ENCODE data around the gene TNRC6C. TPM values are rescaled to one million over a fixed set of nuclear protein-coding genes. Genes with fewer than 3 reads are reported as not detected.
A peak's percentile ranks its signal among the peaks of the same experiment; 100 is the strongest.
"Not testable (repeated sequence)": the region's sequence is repeated elsewhere in the genome, so short reads cannot be mapped to it uniquely, and the experiment has no call there.

TNRC6C gene
- total RNA-seq, 1 donor from 2014 or later: 20.9 TPM

DNA sequence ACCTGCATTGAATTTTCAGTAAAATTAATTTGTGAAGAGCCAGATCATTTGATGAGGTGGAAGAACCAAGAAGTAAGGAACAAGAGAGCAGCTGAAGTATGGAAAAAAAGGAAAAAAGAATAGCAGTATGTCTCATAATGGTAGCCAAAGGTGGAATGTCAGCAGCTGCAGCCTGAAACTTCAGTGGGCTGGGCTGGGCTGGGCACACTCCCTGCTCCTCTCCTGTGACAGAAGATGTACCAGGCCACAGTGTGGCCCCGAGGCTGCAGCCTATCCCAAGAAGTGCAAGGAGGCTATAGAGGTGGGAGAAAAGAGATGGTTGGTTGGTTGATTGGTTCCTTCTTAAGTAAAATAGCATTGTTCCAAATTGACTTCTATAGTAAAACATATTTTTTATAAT lies 84.5 kb downstream of the TNRC6C start:
- no peak for DNase-seq

DNA sequence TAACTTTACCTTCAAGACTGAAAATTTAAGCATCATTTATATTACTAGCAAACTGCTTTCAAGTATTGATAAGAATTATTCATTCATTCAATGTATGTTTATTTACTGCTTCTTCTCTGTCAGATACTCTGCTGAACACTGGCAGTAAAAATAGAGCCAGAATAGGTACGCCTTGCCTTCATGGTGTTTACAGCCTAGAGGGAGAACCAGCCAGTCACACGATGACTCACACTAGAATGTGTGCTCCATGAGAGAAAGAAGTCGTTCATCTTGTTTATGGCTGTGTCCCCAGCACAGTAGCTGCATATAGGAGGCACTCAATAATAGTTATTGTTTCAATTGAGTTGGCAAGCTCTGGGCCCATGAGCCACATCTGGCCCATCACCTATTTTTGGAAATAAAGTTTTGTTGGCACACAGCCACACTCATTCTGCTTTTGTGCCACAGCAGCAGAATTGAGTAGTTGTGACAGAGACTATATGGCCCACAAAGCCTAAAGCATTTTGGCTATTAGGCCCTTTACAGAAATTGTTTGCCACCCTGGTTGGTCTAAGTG lies 85.9 kb downstream of the TNRC6C start:
- no peak for DNase-seq

DNA sequence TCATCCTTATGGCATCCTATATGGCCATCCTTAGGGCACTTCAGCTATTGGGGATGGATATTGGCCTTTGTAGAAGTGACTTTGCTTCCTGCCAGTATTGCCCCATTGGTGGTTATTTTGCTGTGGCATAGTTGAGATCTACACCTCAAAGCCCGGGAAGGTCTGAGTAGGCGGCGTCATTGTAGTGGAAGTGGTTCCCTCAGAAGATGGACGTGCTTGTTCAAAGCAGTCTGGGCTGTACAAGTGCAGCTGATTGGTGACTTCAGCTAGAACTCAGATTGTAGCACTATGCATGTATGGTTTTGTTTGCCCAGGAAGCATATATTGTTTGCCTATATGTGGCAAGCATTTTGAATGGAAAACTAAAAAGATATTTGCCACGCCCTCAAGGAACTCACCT lies 86.8 kb downstream of the TNRC6C start:
- no peak for DNase-seq

DNA sequence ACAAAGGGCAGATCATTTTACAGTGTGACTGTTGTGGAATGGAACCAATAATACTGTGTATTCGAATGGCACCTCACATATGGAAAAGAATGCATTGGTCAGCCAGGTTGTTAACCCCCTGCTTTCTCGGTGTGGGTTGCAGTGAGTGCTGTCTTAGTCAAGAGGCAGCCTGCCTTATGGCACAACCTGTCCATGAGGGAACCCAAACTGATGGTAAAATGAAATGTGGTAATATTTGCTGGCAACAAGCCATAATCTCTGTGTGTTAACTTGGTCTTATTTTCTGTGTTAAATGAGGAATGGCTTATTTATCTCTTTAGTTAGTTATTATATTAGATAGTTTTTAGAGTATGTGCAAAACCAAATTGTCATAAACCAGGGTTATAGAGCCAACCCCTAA lies 88.4 kb downstream of the TNRC6C start:
- no peak for DNase-seq

DNA sequence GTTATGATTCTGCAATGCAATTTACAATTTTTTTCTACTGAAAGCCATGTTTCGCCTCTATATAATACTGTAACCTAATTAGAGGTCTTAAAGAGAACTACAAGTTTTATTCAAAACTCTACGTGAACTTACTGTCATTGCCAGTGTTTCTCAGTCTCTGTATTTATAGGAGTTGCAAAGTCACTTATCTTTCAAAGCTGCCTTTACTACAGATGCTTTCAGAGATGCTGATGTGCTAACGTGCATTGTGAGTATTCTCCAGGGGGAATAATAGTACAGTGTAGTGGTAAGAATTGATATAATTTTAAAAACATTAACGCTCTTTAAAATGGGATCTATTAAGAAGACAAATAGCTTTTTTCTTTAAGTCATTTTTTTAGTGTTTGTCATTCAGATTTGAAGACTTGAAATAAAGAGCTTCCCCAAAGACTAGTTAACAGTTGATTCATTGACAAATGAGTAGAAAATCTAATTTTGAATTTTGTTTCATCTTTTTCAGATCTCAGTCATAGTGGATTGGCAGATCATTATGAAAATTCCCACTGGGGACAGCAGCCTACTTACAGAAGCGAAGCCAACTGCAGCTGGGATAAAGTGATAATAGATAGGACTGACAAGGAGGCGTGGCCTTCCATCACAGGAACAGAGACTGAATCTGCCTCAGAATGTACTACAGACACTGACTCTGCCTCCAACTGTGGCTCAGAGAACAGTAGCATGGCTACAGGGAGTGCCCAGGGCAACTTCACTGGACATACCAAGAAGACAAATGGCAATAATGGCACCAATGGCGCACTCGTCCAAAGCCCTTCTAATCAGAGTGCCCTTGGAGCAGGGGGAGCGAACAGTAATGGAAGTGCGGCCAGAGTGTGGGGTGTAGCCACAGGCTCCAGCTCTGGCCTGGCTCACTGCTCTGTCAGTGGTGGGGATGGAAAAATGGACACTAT lies 90.1 kb downstream of the TNRC6C start:
- no peak for DNase-seq

DNA sequence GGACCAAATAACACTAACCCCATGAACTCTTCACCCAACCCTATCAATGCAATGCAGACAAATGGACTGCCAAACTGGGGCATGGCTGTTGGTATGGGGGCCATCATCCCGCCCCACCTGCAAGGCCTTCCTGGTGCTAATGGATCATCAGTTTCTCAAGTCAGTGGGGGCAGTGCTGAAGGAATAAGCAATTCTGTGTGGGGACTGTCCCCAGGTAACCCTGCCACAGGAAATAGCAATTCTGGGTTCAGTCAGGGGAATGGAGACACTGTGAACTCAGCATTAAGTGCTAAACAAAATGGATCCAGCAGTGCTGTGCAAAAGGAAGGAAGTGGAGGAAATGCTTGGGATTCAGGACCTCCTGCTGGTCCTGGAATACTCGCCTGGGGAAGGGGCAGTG lies 91.1 kb downstream of the TNRC6C start:
- no peak for DNase-seq

DNA sequence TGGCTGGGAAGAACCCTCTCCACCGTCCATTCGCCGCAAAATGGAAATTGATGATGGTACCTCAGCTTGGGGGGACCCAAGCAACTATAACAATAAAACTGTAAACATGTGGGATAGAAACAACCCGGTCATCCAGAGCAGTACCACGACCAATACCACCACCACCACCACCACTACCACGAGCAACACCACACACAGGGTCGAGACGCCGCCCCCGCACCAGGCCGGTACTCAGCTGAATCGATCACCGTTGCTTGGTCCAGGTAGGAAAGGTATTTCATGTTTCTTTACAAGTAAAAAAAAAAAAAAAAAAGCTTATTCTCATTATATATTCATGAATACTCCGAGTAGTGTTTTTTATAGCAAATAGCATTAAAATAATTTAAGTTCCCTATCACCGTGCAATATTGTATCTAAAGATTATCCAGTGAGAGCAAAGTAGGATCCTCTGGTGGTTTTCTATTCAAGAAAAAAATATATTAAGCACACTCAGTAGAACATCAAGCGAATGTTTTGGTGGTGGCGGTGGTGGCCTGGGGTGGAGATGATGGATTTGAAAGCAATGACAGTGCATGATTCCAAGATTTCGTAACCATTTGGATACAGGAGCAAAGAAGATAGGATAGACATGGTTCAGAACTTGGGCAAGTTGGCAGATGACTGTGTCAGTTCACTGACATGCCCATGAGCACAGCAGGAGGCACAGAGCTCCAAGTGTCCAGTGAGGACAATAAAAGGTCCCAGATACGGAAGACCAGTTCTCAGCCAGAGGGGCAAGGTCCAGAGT lies 92.9 kb downstream of the TNRC6C start:
- DNase-seq: no peak

DNA sequence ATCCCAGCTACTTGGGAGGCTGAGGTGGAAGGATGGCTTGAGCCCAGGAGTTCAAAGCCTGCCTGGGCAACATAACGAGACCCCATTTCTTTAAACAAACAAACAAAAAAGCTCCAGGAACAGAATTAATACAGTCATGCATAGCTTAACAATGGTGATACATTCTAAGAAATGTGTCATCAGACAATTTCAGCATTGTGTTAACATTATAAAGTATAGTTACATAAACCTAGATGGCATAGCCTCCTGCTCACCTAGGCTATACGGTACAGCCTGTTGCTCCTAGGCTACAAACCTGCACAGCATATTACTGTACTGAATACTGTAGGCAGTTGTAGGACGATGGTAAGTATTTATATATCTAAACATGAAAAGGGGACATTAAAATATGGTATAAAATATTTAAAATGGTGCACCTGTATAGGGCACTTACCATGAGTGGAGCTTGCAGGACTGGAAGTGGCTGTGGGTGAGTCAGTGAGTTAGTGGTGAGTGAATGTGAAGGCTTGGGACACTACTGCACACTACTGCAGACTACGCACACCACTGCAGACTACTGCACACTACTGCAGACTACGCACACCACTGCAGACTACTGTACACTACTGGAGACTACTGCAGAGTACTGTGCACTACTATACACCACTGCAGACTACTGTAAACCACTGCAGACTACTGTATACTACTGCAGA lies 95.4 kb downstream of the TNRC6C start:
- DNase-seq: no peak

DNA sequence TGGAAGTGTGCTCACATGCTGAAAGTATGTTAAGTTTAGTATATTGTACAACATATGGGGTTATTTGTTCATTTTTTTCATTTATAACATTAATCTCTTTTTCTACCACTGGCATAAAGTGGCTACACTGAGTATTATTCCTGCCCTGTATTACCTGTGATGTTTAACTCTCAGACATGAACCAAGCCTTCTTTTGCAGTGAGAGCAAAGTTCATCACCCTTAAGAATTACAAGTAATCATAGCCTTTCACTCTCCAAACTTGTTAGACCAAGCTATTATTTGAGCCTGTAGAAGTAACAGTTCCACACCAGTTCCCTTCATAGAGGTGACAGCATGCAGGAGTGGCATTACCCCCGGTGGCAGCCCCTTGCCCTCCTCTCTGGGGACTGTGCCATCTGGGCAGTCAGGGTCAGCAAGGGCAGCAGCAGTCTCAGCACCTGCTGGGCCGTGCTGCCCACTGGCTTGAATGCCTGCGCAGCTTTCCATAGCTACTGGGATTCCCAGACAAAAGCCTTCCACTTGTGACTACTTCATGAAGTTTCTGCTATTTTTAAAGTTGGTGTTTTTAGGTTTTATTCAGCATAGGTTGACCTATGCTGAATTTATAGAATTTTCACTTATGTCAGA lies 98.7 kb downstream of the TNRC6C start:
- DNase-seq: no peak

DNA sequence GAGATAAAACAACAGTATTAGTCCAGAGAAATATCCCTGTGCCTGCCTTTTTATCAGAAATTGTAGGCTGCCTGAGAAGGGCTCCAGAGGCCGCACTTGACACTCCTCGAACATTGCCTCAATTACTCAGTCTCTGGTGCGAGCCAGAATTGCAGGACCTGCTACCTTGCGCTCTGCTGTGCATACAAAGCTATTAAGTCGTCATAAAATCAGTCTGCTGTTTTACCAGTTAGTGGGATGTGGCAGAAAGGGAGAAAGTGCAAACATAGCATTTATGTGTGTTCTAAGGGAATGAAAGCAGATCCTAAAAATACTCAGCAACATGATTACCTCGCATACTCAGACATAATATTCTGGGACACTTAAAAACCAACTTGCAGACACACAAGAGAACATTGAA lies 99.5 kb downstream of the TNRC6C start:
- no peak for DNase-seq

DNA sequence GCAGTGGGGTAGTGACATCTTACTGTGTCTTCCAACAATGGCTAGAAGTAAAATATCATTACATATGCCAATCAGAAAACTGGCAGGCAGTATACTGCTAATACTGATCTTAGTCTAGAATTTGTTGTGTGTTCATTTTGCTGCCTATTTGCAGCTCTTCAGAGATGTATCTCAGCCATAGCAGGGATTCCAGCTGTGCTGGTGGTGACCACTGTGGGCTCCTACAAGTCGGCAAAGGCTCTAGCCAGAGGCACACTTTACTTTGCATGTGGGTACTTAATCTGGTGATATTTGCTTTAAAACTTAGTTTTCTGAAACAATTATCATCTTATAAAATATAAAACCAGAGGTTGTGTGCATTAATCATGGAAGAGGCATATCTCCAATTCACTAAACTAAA lies 100.1 kb downstream of the TNRC6C start:
- no peak for DNase-seq

DNA sequence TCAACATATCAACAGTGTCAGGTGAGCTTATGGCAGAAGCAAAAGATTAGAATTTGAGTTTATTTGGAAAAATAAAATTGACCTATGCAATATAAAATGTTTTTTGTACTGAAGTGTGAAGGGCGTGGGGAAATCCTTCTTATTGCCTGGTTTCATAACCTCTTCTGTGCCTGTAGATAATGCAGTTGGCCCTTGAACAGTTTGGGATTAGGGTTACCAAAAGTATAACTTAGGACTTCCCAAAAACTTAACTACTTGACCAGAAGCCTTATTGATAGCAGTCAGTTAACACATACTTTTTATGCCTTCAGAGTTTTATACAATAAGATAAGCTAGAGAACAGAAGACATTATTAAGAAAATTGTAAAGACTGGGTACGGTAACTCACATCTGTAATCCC lies 104.1 kb downstream of the TNRC6C start:
- no peak for DNase-seq

DNA sequence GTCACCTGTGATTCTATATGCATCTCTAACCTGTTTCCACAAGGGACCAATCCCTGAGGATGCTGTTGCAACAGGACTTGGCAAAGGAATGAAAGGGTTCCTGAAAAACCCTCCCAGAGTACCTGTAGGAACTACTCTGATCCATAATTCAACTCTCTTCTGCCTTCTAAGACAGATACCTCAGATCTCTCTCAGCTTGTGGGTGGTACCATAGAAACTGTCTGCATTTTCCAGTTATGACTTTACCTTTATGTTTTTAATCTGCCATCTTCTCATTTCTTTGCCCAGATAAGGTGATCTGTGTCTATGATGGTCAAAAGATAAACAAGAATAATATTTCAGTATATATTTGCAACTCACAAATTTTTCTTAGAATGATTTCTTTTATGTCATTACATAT lies 105.0 kb downstream of the TNRC6C start:
- DNase-seq: no peak

DNA sequence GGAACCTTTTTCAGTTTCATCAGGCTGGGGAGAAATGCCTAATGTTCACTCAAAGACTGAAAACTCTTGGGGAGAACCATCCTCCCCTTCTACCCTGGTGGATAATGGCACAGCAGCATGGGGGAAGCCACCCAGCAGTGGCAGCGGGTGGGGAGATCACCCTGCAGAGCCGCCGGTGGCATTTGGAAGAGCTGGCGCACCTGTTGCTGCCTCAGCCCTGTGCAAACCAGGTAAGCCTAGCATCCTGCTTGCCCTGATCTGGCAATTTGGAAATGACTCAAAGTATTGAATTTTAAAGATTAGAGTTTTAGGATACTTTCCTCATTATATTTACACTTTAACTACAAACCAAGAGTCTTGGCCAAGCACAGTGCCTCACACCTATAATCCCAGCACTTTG lies 106.2 kb downstream of the TNRC6C start:
- no peak for DNase-seq

DNA sequence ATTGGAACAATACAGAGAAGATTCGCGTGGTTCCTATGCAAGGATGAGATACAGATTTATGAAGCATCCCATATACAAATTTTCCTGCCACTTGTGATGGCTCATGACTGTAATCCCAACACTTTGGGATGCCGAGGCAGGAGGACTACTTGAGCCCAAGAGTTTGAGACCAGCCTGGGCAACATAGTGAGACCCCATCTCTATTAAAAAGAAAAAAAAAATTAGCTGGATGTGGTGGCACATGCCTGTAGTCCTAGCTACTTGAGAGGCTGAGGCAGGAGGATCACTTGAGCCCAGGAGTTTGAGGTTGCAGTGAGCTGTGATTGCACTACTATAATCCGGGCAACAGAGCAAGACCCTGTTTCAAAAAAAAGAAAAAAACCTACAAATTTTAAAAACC lies 108.5 kb downstream of the TNRC6C start:
- DNase-seq: not testable (repeated sequence)

DNA sequence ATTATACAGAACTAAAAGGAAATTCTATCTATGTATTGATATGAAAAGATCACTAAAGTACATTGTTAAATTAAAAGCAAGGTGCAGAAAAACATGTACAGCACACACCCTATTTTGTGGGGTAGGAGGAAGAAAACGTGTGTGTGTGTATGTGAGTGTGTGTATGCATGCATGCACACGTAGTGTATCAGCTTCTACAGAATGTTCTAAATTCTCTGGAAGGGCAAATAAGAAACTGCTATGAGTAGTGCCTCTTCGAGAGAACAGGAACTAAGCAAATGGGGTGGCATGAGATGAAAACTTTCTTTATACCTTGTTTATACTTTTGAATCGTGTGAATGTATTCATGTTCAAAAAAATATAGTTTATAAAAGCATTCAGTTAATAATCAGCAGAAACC lies 111.2 kb downstream of the TNRC6C start:
- no peak for DNase-seq

DNA sequence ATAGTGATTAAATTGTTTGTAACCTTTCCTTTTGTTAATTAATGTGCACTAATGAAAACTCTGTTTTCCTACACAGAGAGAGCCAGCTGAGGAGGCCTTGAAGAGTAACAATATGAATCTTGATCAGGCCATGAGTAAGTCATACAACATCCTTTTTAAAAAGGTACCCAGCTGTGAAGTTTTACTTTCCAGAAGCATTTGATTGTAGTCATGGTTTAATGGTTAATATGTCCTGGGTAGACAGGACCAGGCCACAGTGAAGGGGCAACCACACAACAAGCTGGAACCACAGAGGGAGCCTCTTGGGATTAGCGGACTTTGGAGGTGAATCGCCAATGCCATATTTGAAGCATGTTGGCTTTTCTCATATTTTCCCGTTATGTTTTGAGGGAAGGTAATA lies 114.5 kb downstream of the TNRC6C start:
- no peak for DNase-seq

DNA sequence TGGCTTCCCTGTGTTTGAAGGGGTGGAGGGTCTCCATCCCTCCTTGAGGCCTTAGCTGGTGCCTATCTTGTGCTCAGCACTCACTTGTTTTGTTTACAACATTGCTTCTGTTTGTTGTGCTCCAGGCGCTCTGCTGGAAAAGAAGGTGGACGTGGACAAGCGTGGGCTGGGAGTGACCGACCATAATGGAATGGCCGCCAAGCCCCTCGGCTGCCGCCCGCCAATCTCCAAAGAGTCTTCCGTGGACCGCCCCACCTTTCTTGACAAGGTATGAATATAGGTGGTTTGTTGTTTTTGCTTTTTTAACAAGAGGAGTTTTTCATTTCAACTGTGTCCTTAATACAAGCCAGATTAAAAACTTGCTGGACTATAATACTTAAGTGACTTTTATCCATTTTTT lies 116.5 kb downstream of the TNRC6C start:
- DNase-seq: no peak

DNA sequence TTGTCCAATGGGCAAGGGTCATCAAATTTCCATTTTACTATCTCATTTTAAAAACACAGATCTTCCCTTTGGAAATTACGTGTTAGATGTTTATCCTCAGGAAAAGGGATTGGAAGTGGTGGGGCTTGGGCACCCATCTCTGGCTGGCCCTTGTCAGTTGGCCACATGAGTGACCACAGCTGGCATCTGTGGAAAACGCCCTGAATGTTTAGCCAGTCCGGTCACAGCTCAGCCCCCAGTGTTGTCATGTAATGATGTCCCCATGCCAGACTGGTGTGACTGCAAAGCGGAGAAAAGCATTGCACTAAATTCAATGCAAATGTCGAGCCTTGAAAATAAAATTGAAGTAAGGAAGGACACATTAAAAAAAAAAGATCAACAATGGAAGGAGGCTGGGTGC lies 117.0 kb downstream of the TNRC6C start:
- DNase-seq: no peak

DNA sequence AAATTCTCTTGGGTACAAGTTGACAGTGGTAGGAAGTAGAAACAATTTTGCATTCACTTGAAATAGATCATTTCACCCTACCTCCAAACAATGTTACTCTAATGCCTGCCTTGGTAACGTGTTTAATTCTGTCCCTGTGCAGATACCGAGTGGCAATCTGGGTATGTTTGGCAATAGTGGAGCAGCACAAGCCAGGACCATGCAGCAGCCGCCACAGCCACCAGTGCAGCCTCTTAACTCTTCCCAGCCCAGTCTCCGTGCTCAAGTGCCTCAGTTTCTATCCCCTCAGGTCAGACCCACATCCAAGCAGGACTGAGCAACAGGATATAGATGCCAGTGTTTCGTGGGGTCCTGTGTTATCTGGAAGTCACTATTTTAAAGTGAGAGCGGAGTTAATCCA lies 120.8 kb downstream of the TNRC6C start:
- no peak for DNase-seq

DNA sequence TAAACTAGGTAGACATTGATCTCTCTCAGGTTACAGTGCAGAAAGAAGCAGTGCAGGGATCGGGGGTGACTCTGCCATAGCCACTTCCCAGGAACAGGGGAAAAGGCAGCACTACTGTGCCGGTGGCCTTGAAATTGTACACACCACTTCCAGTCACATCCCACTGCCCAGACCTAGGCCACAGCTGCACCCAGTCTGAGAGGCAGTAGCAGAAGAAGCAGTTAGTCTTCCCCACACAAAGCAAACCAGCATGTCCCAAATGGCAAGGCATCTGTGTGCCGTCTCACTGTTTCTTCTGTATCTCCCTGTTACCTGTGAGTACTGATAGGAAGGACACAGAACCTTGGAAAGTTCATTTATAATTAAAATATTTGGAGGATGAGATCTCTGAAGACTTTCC lies 123.0 kb downstream of the TNRC6C start:
- DNase-seq: no peak

DNA sequence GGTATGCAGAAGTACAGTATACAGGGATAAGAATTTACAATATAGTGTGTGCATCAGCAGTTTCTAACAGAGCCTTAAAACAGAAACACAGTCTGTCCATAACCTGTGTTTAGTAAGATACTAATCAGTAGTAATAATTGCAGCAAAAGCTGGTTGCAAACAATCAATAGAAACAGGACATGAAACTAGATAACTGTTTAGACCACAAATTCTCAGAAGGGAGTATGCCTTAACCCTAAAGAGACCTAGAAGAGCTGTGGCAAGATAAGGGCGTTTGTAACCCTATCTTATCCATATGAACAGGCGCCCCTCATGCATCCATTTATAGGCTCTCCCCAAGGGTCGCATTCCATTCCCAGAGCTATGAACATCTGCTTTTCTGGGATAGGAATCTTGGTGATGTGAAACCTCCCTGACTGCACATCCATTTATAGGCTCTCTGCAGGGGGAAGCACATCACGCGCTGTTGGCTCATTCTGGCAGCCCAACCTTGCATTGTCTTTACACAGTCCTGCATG lies 123.9 kb downstream of the TNRC6C start:
- DNase-seq: peak; percentile 53

All from tongue (tissue), 2 donors.